ENCODE results near the gene YIPF1.

DNA sequence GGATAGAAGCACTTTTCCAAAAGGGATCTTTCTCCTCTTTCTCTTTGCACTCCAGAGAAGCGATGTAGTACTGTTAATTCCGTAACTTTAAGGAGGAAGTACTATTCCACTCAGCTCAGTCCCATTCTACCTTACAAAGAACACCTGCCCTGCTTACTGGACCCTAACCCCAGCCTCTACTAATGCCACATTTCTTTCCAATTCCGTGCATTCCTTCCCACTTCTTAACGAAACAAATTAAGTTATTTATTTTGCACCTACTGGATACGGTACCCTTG, 52.0 kb downstream of the YIPF1 start:
- no peak for TF ChIP-seq CTCF (conservative IDR thresholded peaks at IDR 0.05 in 1 of 2, IDR thresholded peaks at IDR 0.05 in 1 of 2; ENCODE audit: low read depth in 1 of 2, low read length in 2 of 2)
- no peak for TF ChIP-seq EZH2 (IDR thresholded peaks at IDR 0.05; ENCODE audit: low read length, missing control alignments)

Data from fibroblast of lung (primary cell).